DND-41 (cell line): Measurements from ENCODE around the gene GADL1.

Source experiments
- ATAC-seq: fragments of 200-7000 bp; cut with Tn5 transposase; 3 replicates; pipeline ENCODE4 v1.9.1; 2021; ENCODE audit warnings: low read depth; ENCODE audit not compliant: insufficient read depth
- DNase-seq: peaks from one replicate; pipeline ENCODE4 v3.0.0-alpha.2; 2020
- H2AFZ ChIP-seq: 2 replicates; pipeline ENCODE4 v1.6.0; 2012; ENCODE audit warnings: low read depth, low read length
- H3K27ac ChIP-seq: 2 replicates; pipeline ENCODE4 v1.5.1; 2012; ENCODE audit warnings: low read length, inconsistent platforms
- H3K27me3 ChIP-seq: fragments of 200-600 bp; sonication (generic); 2 replicates; pipeline ENCODE4 v1.6.0; 2012; ENCODE audit warnings: low read length, mild to moderate bottlenecking, inconsistent platforms; ENCODE audit not compliant: insufficient read depth, poor library complexity
- H3K36me3 ChIP-seq: 2 replicates; pipeline ENCODE4 v1.5.1; 2012; ENCODE audit warnings: low read length, inconsistent platforms; ENCODE audit not compliant: insufficient read depth
- H3K4me1 ChIP-seq: 2 replicates; pipeline ENCODE4 v1.5.1; 2012; ENCODE audit warnings: mild to moderate bottlenecking, low read length; ENCODE audit not compliant: insufficient read depth
- H3K4me2 ChIP-seq: 2 replicates; pipeline ENCODE4 v1.6.0; 2012; ENCODE audit warnings: mild to moderate bottlenecking, moderate library complexity, low read length, inconsistent platforms; ENCODE audit not compliant: insufficient read depth
- H3K4me3 ChIP-seq, 2 experiments: fragments of 200-600 bp in 1 of 2; shearing (Covaris generic) in 1 of 2; 2 replicates each; pipeline ENCODE4 v1.5.1; 2012 to 2016; ENCODE audit warnings: inconsistent platforms in 2 of 2, low read length in 2 of 2, mild to moderate bottlenecking in 2 of 2, low read depth in 1 of 2, moderate library complexity in 1 of 2
- H3K79me2 ChIP-seq: 2 replicates; pipeline ENCODE4 v1.6.0; 2012; ENCODE audit warnings: low read length, inconsistent platforms; ENCODE audit not compliant: insufficient read depth
- H3K9ac ChIP-seq: 2 replicates; pipeline ENCODE4 v1.6.0; 2012; ENCODE audit warnings: low read depth, mild to moderate bottlenecking, inconsistent platforms, low read length, moderate library complexity
- H3K9me3 ChIP-seq: 2 replicates; pipeline ENCODE4 v1.5.1; 2012; ENCODE audit warnings: low read length, moderate library complexity, mild to moderate bottlenecking, inconsistent platforms; ENCODE audit not compliant: insufficient read depth, severe bottlenecking
- H4K20me1 ChIP-seq: 2 replicates; pipeline ENCODE4 v1.6.0; 2012; ENCODE audit warnings: low read length; ENCODE audit not compliant: insufficient read depth
- CTCF ChIP-seq: IDR thresholded peaks from 2 replicates; pipeline ENCODE4 v1.5.1; 2012; ENCODE audit warnings: borderline replicate concordance, low read length, moderate library complexity, mild to moderate bottlenecking; ENCODE audit not compliant: poor library complexity, severe bottlenecking; ENCODE audit errors: extremely low read depth
- EZH2 ChIP-seq: IDR thresholded peaks from 3 replicates; pipeline ENCODE4 v1.6.1; 2012; ENCODE audit warnings: borderline replicate concordance, low read depth, mild to moderate bottlenecking, moderate library complexity, low read length, inconsistent platforms; ENCODE audit not compliant: severe bottlenecking

Gene GADL1

GRCh38 chr3:30875505-30875904 is 19.0 kb downstream of the GADL1 start:
- TF ChIP-seq CTCF (no peak), EZH2 (no peak)
- ATAC-seq, result no peak
- H3K79me2 ChIP-seq, result no peaks in the 10 kb centered on the region
- H3K4me3 ChIP-seq, result no peak overlapping the region
- DNase-seq, result no peak
- no peak overlapping the region for H3K4me2 ChIP-seq
- H3K9me3 ChIP-seq, result peaks cover 4% of the 10 kb centered on the region
- no peaks in the 10 kb centered on the region for H4K20me1 ChIP-seq
- H3K36me3 ChIP-seq, result no peaks in the 10 kb centered on the region
- H3K4me1 ChIP-seq, result no peaks in the 10 kb centered on the region
- H2AFZ ChIP-seq, result no peak overlapping the region
- no peak overlapping the region for H3K9ac ChIP-seq
- no peak overlapping the region for H3K27ac ChIP-seq
- no peaks in the 10 kb centered on the region for H3K27me3 ChIP-seq

- DNase-seq (no peak), ATAC-seq (no peak)
- H3K9me3 ChIP-seq, result no peaks in the 10 kb centered on the region
- H3K79me2 ChIP-seq, result no peaks in the 10 kb centered on the region
- no peaks in the 10 kb centered on the region for H3K36me3 ChIP-seq
- H3K27me3 ChIP-seq, result no peaks in the 10 kb centered on the region
- no peak overlapping the region for H2AFZ ChIP-seq
- H4K20me1 ChIP-seq, result no peaks in the 10 kb centered on the region
- H3K9ac ChIP-seq, result no peak overlapping the region
- no peak for TF ChIP-seq EZH2
- TF ChIP-seq CTCF, result no peak
- H3K4me1 ChIP-seq, result no peaks in the 10 kb centered on the region
- no peak overlapping the region for H3K4me2 ChIP-seq
- H3K27ac ChIP-seq, result no peak overlapping the region
- H3K4me3 ChIP-seq, result no peak overlapping the region
Measured at GRCh38 chr3:30873671-30874070, 20.8 kb downstream of the GADL1 start.

- DNase-seq (no peak), ATAC-seq (no peak)
- no peaks in the 10 kb centered on the region for H3K27me3 ChIP-seq
- H4K20me1 ChIP-seq, result no peaks in the 10 kb centered on the region
- TF ChIP-seq EZH2, result no peak
- no peak for TF ChIP-seq CTCF
- H3K27ac ChIP-seq, result no peak overlapping the region
- H3K79me2 ChIP-seq, result no peaks in the 10 kb centered on the region
- no peak overlapping the region for H3K4me3 ChIP-seq
- no peak overlapping the region for H2AFZ ChIP-seq
- no peaks in the 10 kb centered on the region for H3K36me3 ChIP-seq
- no peaks in the 10 kb centered on the region for H3K4me1 ChIP-seq
- no peak overlapping the region for H3K4me2 ChIP-seq
- H3K9ac ChIP-seq, result no peak overlapping the region
- no peaks in the 10 kb centered on the region for H3K9me3 ChIP-seq
Measured at GRCh38 chr3:30872879-30873278, 21.6 kb downstream of the GADL1 start.

- Histone ChIP-seq H3K9ac (no peak overlapping the region), H3K4me3 (no peak overlapping the region), H3K27ac (no peak overlapping the region), H3K36me3 (no peaks in the 10 kb centered on the region), H3K4me1 (no peaks in the 10 kb centered on the region), H3K4me2 (no peak overlapping the region), H3K27me3 (no peaks in the 10 kb centered on the region), H2AFZ (no peak overlapping the region), H3K79me2 (no peaks in the 10 kb centered on the region), H4K20me1 (no peaks in the 10 kb centered on the region), H3K9me3 (no peaks in the 10 kb centered on the region)
- TF ChIP-seq EZH2, result no peak
- TF ChIP-seq CTCF, result no peak
- ATAC-seq (no peak), DNase-seq (no peak)
Measured at GRCh38 chr3:30871720-30872119, 22.7 kb downstream of the GADL1 start.
